Upper lobe of left lung (tissue), 4 donors: Measurements from ENCODE around the gene SEPTIN10.

ENCODE experiments used
- CTCF ChIP-seq, 6 experiments: fragments of 450-650 bp in 4 of 6; fragments of 200-600 bp in 2 of 6; sonication (generic) in 2 of 6; IDR thresholded peaks; one replicate each; pipeline ENCODE4 v1.5.1; 2016 to 2019; ENCODE audit warnings: antibody characterized with exemption in 6 of 6
- EP300 ChIP-seq, 4 donors: sonication (generic); formaldehyde crosslinking; IDR thresholded peaks; one replicate each; pipeline ENCODE4 v1.5.1; 2017; ENCODE audit warnings: antibody characterized with exemption in 4 of 4, control low read depth in 2 of 4
- POLR2A ChIP-seq, 4 donors: fragments of 450-650 bp; IDR thresholded peaks; one replicate each; pipeline ENCODE4 v1.5.1; 2016 to 2017; ENCODE audit warnings: antibody characterized with exemption in 4 of 4, mild to moderate bottlenecking in 2 of 4
- POLR2AphosphoS5 ChIP-seq, 2 donors: sonication (generic); formaldehyde crosslinking; IDR thresholded peaks; one replicate each; pipeline ENCODE4 v1.5.1; 2017; ENCODE audit warnings: antibody characterized with exemption in 2 of 2

DNA sequence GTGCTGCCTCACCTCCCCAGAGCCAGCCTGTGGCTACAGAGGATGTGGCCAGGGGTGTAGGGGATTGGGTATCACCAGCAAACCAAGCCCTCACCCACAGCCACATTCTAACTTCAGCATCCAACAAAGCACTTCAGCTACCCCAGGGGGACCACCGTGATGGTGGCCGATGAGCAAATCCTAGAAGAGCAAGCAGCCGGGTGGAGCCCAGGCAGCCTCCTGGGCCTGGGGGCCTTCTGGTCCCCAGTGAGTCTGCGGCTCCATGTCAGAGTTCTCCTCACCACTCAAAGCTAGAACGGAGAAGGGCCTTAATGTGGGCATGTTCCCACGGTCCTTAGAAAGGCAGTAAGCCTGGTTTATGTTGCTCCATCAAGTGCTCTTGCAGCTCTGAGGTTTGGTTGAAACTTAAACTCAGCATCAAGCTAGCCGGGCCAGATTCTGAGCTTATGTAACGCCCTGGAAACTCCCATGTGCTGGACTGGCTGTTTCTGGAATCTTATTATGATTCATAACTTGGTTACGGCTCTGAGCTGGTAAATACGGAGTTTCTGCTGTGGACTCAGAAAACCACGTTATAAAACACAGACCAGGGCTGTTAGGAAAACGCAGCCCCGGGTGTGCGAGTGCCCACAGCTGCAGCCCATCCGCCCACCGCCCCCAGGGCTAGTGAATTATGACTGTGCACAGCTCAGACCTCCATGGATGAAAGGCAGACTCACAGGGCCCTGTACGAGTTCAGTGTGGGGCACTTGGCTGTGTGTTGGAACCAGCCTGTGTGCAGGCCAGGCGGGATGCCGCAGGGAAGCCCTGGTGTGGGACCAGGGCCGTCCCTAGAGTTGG lies 99.8 kb downstream of the SEPTIN10 start:
- TF ChIP-seq CTCF (IDR thresholded peaks at IDR 0.05), result no peak
- no peak for TF ChIP-seq POLR2AphosphoS5 (IDR thresholded peaks at IDR 0.05)
- TF ChIP-seq POLR2A (IDR thresholded peaks at IDR 0.05), result no peak
- TF ChIP-seq EP300 (IDR thresholded peaks at IDR 0.05), result no peak
